GM12878 (cell line): ENCODE data around the gene CEP128. TPM values are rescaled to one million over a fixed set of nuclear protein-coding genes. Genes with fewer than 3 reads are reported as not detected.

Source experiments
- ATAC-seq: fragments of 200-7000 bp; cut with Tn5 transposase; 3 replicates; pipeline ENCODE4 v1.9.1; 2020; ENCODE audit warnings: mild to moderate bottlenecking, moderate library complexity
- BruUV-seq: library from RNA; stranded (reverse); fragments of 400-500 nt; replicated peaks from 2 replicates; lab custom pipeline; 2021; lab: Mats Ljungman, UMichigan
- CTCF ChIA-PET: fragments of 300-600 bp; sonication (Branson Sonifier 250); formaldehyde crosslinking; extraction: SDS; loops from one replicate; lab custom pipeline; 2021; ENCODE audit warnings: inconsistent platforms; lab: Yijun Ruan, JAX
- POLR2A ChIA-PET: fragments of 350-600 bp; formaldehyde crosslinking; extraction: SDS; loops from one replicate; lab custom pipeline; 2021; ENCODE audit warnings: inconsistent platforms; lab: Charles Lee
- RAD21 ChIA-PET: fragments of 300-600 bp; sonication (Branson Sonifier 250); formaldehyde crosslinking; loops from one replicate; lab custom pipeline; 2023; ENCODE audit warnings: antibody characterized with exemption; ENCODE audit not compliant: unreplicated experiment; lab: Charles Lee
- SMC1A ChIA-PET: fragments of 300-600 bp; sonication (Branson Sonifier 250); formaldehyde crosslinking; loops from one replicate; lab custom pipeline; 2023; ENCODE audit not compliant: unreplicated experiment, uncharacterized antibody; lab: Charles Lee
- DNase-seq: peaks from one replicate; pipeline ENCODE4 v3.0.0-alpha.2; 2011; ENCODE audit warnings: low read depth, low spot score
- FAIRE-seq: peaks from 3 replicates; lab custom pipeline; 2011; peaks lifted over from hg19 to GRCh38; lab: Jason Lieb, UNC
- H2AFZ ChIP-seq: 2 replicates; pipeline ENCODE4 v1.6.0; 2011; ENCODE audit warnings: low read depth, low read length, control low read depth; ENCODE audit not compliant: control insufficient read depth
- H3K27ac ChIP-seq: 2 replicates; pipeline ENCODE4 v1.5.1; 2011; ENCODE audit warnings: control low read depth; ENCODE audit not compliant: control insufficient read depth, insufficient read depth
- H3K27me3 ChIP-seq, 2 experiments: replicated peaks in 1 of 2; 2 replicates each; pipeline versions ENCODE4 v1.6.0 to v1.6.1; 2011; ENCODE audit warnings: low read length in 1 of 2; ENCODE audit not compliant: control insufficient read depth in 2 of 2, insufficient read depth in 2 of 2
- H3K36me3 ChIP-seq, 2 experiments: 2 replicates each; pipeline ENCODE4 v1.5.1; 2011; ENCODE audit warnings: low read length in 1 of 2; ENCODE audit not compliant: control insufficient read depth in 2 of 2, insufficient read depth in 2 of 2
- H3K4me1 ChIP-seq: 2 replicates; pipeline ENCODE4 v1.6.1; 2011; ENCODE audit warnings: mild to moderate bottlenecking, low read length, moderate library complexity, mixed read lengths; ENCODE audit not compliant: control insufficient read depth, insufficient read depth
- H3K4me2 ChIP-seq: 2 replicates; pipeline ENCODE4 v1.6.0; 2011; ENCODE audit warnings: control low read depth; ENCODE audit not compliant: control insufficient read depth, insufficient read depth
- H3K4me3 ChIP-seq: fragments of 200-600 bp; sonication (generic); 2 replicates; pipeline ENCODE4 v1.5.1; 2016
- H3K79me2 ChIP-seq: 2 replicates; pipeline ENCODE4 v1.6.0; 2011; ENCODE audit warnings: low read length; ENCODE audit not compliant: control insufficient read depth, insufficient read depth
- H3K9ac ChIP-seq: 2 replicates; pipeline ENCODE4 v1.8.0; 2011; ENCODE audit warnings: low read length, control low read depth, mixed read lengths; ENCODE audit not compliant: control insufficient read depth, insufficient read depth
- H3K9me3 ChIP-seq: replicated peaks from 3 replicates; pipeline ENCODE4 v1.5.1; 2011; ENCODE audit warnings: mild to moderate bottlenecking, low read length; ENCODE audit not compliant: control insufficient read depth, insufficient read depth
- H4K20me1 ChIP-seq: 2 replicates; pipeline ENCODE4 v1.6.0; 2011; ENCODE audit not compliant: control insufficient read depth, insufficient read depth
- CEBPZ ChIP-seq: fragments of 150-350 bp; IDR thresholded peaks from 2 replicates; pipeline ENCODE4 v1.6.1; 2016; ENCODE audit warnings: low read depth, low read length
- CREM ChIP-seq: IDR thresholded peaks from 2 replicates; pipeline ENCODE4 v1.6.1; 2014; ENCODE audit warnings: antibody characterized with exemption, low read depth
- KLF5 ChIP-seq: fragments of 450-650 bp; IDR thresholded peaks from 2 replicates; pipeline ENCODE4 v1.6.1; 2014; ENCODE audit warnings: mild to moderate bottlenecking; ENCODE audit not compliant: partially characterized antibody
- SIX5 ChIP-seq: IDR thresholded peaks from 2 replicates; pipeline ENCODE4 v1.6.1; 2011; ENCODE audit warnings: mild to moderate bottlenecking, low read depth, low read length, moderate library complexity; ENCODE audit not compliant: severe bottlenecking
- TAF1 ChIP-seq: IDR thresholded peaks from 2 replicates; pipeline ENCODE4 v1.6.1; 2011; ENCODE audit warnings: mild to moderate bottlenecking, low read depth, low read length, borderline replicate concordance
- WGBS: methylation state at CpG from one replicate; pipeline ENCODE4 v1.1.6; 2016; ENCODE audit warnings: low lambda C conversion rate; ENCODE audit not compliant: insufficient replicate concordance, insufficient coverage; ENCODE audit errors: missing lambda C conversion rate; 5-methylcytosine and 5-hydroxymethylcytosine counted together
- in situ Hi-C: fragments of 300-500 bp; cut with MboI; formaldehyde crosslinking; loops from 9 replicates; pipeline ENCODE4 v1.14.3; 2018; ENCODE audit warnings: mixed read lengths
- intact Hi-C: fragments of 100-400 bp; cut with micrococcal nuclease; formaldehyde crosslinking; loops from one replicate; pipeline ENCODE4 v1.14.2; 2022; ENCODE audit not compliant: unreplicated experiment
- polyA plus RNA-seq, 11 experiments: library from polyadenylated mRNA; depleted of rRNA in 4 of 11; unstranded in 6 of 11; stranded (reverse) in 5 of 11; fragments of >200 nt; fragmentation: Nextera tagmentation in 4 of 11; fragmentation: Illumina TruSeq in 1 of 11; extraction: Ambion mirVana in 4 of 11; extraction: Trizol in 1 of 11; gene quantifications; 1 replicate in 1 of 11; 2 replicates in 10 of 11; pipeline versions ENCODE4 v1.2.1 to v1.2.3, GENCODE V29; 2011 to 2016; ENCODE audit warnings: inconsistent platforms in 2 of 11, missing spikeins in 2 of 11, low read depth in 1 of 11
- total RNA-seq, 4 experiments: library from RNA; depleted of rRNA in 3 of 4; stranded (reverse); fragments of >200 nt in 3 of 4; fragmentation: Illumina TruSeq in 1 of 4; extraction: Trizol in 1 of 4; gene quantifications; 2 replicates each; pipeline versions ENCODE4 v1.2.1 to v1.2.3, GENCODE V29; 2013 to 2021
- TF ChIP-seq, protein P1 (sequence below): fragments of 450-650 bp; formaldehyde crosslinking; IDR thresholded peaks from 2 replicates; pipeline ENCODE4 v1.4.0; 2022; ENCODE audit warnings: mild to moderate bottlenecking, moderate library complexity

CEP128 gene
- total and polyA plus RNA-seq, 10 of the 15 experiments (the other 5 are each of a cell fraction or from before 2014, with no cell fraction given), result 1.1 to 6.7 (median 3.4) TPM

DNA sequence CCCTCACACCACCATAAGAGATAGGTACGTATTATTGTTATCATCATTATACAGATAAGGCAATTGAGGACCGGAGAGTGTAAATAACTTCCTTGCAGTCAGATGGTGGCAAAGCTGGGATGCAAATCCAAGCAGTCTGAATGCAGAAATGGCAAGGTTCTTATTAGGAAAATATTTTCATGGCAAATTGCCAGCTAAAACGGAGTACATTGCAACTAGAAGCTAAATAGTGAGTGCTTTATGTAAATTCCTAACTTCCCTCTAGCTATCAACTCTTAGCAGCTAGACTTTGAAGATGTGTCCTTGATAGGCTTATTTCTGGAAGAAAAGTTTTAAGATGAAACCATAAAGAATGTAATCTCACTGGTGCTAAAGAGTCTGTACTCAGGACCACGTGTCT, 406.4 kb downstream of the CEP128 start:
- Histone ChIP-seq H4K20me1 (no peaks in the 10 kb centered on the region), H3K4me2 (no peak overlapping the region), H3K9me3 (no peaks in the 10 kb centered on the region), H2AFZ (no peak overlapping the region), H3K79me2 (no peaks in the 10 kb centered on the region)
- no peak for FAIRE-seq
- ChIA-PET RAD21 (no interaction called here), CTCF (no interaction called here), SMC1A (no interaction called here)
- no TSS peak for BruUV-seq
- TF ChIP-seq CREM (no peak), TAF1 (no peak), KLF5 (no peak)
- TF ChIP-seq, protein P1, sequence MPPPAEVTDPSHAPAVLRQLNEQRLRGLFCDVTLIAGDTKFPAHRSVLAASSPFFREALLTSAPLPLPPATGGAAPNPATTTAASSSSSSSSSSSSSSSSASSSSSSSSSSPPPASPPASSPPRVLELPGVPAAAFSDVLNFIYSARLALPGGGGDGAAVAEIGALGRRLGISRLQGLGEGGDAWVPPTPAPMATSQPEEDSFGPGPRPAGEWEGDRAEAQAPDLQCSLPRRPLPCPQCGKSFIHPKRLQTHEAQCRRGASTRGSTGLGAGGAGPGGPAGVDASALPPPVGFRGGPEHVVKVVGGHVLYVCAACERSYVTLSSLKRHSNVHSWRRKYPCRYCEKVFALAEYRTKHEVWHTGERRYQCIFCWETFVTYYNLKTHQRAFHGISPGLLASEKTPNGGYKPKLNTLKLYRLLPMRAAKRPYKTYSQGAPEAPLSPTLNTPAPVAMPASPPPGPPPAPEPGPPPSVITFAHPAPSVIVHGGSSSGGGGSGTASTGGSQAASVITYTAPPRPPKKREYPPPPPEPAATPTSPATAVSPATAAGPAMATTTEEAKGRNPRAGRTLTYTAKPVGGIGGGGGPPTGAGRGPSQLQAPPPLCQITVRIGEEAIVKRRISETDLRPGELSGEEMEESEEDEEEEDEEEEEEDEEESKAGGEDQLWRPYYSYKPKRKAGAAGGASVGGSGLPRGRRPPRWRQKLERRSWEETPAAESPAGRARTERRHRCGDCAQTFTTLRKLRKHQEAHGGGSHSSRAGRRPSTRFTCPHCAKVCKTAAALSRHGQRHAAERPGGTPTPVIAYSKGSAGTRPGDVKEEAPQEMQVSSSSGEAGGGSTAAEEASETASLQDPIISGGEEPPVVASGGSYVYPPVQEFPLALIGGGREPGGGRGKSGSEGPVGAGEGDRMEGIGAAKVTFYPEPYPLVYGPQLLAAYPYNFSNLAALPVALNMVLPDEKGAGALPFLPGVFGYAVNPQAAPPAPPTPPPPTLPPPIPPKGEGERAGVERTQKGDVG (CRISPR knock-in tag), result no peak
- TF ChIP-seq, all 136 proteins: peak for 0
- Histone ChIP-seq H3K27ac (no peak overlapping the region), H3K9ac (no peak overlapping the region), H3K4me1 (no peaks in the 10 kb centered on the region), H3K4me3 (no peak overlapping the region), H3K27me3 (no peaks in the 10 kb centered on the region), H3K36me3 (no peaks in the 10 kb centered on the region)
- no peak for ATAC-seq
- POLR2A ChIA-PET, result no interaction called here
- in situ Hi-C loops, result no loop called here
- DNase-seq, result no peak
- 51% methylated on average over 4 of the region's 4 CpGs for WGBS
- intact Hi-C loops, result no loop called here

DNA sequence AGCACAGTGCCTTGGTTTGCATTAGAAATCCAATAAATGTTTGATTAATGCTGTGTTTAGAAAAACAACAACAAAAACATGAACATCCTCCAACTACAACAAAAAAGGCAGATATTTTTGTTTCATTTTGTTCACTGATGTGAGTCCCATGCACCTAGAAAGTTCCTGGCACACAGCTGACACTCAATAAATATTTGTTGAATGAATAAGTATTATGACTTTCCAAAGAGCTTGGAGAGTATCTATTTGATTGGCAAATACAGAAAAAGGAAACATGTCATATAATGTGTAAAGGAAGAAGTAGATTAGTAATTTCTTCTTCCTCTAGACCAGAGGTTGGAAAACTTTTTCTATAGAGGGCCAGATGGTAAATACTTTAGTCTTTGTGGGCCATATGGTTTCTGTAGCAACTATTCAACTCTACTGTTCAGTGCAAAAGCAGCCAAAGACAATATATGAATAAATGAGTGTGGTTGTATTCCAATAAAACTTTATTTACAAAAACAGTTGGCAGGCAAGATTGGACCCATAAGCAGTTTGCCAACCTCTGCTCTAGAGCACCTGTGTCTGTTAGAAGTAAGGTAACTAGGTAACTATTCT, 417.9 kb downstream of the CEP128 start:
- ATAC-seq, result no peak
- Histone ChIP-seq H4K20me1 (no peaks in the 10 kb centered on the region), H3K79me2 (no peaks in the 10 kb centered on the region), H3K36me3 (no peaks in the 10 kb centered on the region), H3K9me3 (no peaks in the 10 kb centered on the region), H3K27me3 (no peaks in the 10 kb centered on the region), H3K4me2 (no peak overlapping the region), H2AFZ (no peak overlapping the region), H3K4me3 (no peak overlapping the region), H3K27ac (no peak overlapping the region), H3K9ac (no peak overlapping the region), H3K4me1 (no peaks in the 10 kb centered on the region)
- ChIA-PET RAD21 (no interaction called here), CTCF (no interaction called here), POLR2A (no interaction called here), SMC1A (no interaction called here)
- intact Hi-C loops, result no loop called here
- no peak for DNase-seq
- FAIRE-seq, result no peak
- BruUV-seq, result no TSS peak
- in situ Hi-C loops, result no loop called here
- TF ChIP-seq SIX5 (no peak), CEBPZ (no peak)
